Measurements from ENCODE around the gene DIPK1A. TPM values are rescaled to one million over a fixed set of nuclear protein-coding genes. Genes with fewer than 3 reads are reported as not detected.

Gene DIPK1A
- total and polyA plus RNA-seq, 4 experiments from 2014 or later = 14.5 to 29.1 (median 19.9) TPM

GRCh38 chr1:92993581-92993980, 32.3 kb upstream of the DIPK1A start:
- Mint-ChIP-seq H3K27ac (peak overlapping the region in 6 of 7 donors; percentile 35 to 87 (median 65)), H3K4me3 (no peak overlapping the region), H3K4me1 (peaks cover 38 to 53% (median 45%) of the 10 kb centered on the region in 4 donors), H3K9me3 (no peaks in the 10 kb centered on the region), H3K27me3 (no peaks in the 10 kb centered on the region), H3K36me3 (no peaks in the 10 kb centered on the region)
- Histone ChIP-seq H3K27me3 (ENCODE audit: insufficient read depth, low read length) (no peaks in the 10 kb centered on the region), H3K9me3 (ENCODE audit: control insufficient read depth in 1 of 2, low read length in 2 of 2) (no peaks in the 10 kb centered on the region), H3K27ac (ENCODE audit: low read depth, low read length) (no peak overlapping the region), H3K4me3 (ENCODE audit: low read length in 2 of 2) (no peak overlapping the region), H3K4me1 (ENCODE audit: insufficient read depth, low read length) (peaks cover 53% of the 10 kb centered on the region), H3K36me3 (ENCODE audit: insufficient read depth, low read length) (no peaks in the 10 kb centered on the region)
- intact Hi-C loops (cut with micrococcal nuclease) = no loop called here
- CTCF ChIA-PET (ENCODE audit: partially characterized antibody) = interaction anchor here (0.6 to 3.8 kb wide), 34 partner anchors 11 to 163 kb away, joined by 3 to 433 read pairs (median 8); partner anchors contain the start of gene DIPK1A
- POLR2A ChIA-PET (ENCODE audit: partially characterized antibody) = interaction anchor here (1.0 to 3.7 kb wide), 14 partner anchors 11 to 161 kb away, joined by 3 to 138 read pairs (median 6); partner anchors contain the start of genes DIPK1A, MTF2 and RPL5
- no peak for DNase-seq

DNA sequence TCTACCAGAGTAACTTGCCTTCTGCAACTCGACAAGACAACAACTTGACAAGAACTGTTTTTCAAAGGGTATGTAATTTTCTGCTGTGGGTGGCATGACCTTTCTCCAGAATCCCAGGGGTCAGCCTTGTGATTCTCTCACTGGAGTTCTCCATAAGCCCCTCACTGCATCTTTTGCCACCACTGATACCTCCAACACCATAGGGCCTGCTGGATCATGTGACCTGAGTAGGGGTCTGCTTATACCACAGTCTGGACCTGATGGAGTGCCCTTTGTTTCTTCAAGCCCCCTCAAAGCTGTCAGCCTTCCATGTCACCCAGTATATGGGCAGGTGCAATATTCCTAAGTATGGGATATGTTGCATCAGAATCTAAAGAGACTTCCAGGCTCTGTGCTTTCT, 31.6 kb upstream of the DIPK1A start:
- no peaks in the 10 kb centered on the region for H3K9me3 ChIP-seq (ENCODE audit: control insufficient read depth in 1 of 2, low read length in 2 of 2)
- Mint-ChIP-seq H3K27me3 (no peaks in the 10 kb centered on the region), H3K9me3 (no peaks in the 10 kb centered on the region), H3K4me3 (peak overlapping the region in 1 of 8 donors; percentile 32), H3K36me3 (no peaks in the 10 kb centered on the region), H3K4me1 (peaks cover 39 to 53% (median 45%) of the 10 kb centered on the region in 4 donors), H3K27ac (peak overlapping the region in 5 of 7 donors; percentile 32 to 73 (median 63))
- H3K4me3 ChIP-seq (ENCODE audit: low read length in 2 of 2) = no peak overlapping the region
- no peak overlapping the region for H3K27ac ChIP-seq (ENCODE audit: low read depth, low read length)
- DNase-seq = no peak
- no peaks in the 10 kb centered on the region for H3K36me3 ChIP-seq (ENCODE audit: insufficient read depth, low read length)
- CTCF ChIA-PET (ENCODE audit: partially characterized antibody) = interaction anchor here (0.9 to 3.8 kb wide), 18 partner anchors 17 to 162 kb away, joined by 3 to 433 read pairs (median 10); partner anchors contain the start of gene DIPK1A
- H3K4me1 ChIP-seq (ENCODE audit: insufficient read depth, low read length) = peaks cover 57% of the 10 kb centered on the region
- POLR2A ChIA-PET (ENCODE audit: partially characterized antibody) = interaction anchor here (1.0 to 3.7 kb wide), 7 partner anchors 10 to 155 kb away, joined by 3 to 138 read pairs (median 26); partner anchors contain the start of gene DIPK1A
- no peaks in the 10 kb centered on the region for H3K27me3 ChIP-seq (ENCODE audit: insufficient read depth, low read length)
- intact Hi-C loops (cut with micrococcal nuclease) = no loop called here

DNA sequence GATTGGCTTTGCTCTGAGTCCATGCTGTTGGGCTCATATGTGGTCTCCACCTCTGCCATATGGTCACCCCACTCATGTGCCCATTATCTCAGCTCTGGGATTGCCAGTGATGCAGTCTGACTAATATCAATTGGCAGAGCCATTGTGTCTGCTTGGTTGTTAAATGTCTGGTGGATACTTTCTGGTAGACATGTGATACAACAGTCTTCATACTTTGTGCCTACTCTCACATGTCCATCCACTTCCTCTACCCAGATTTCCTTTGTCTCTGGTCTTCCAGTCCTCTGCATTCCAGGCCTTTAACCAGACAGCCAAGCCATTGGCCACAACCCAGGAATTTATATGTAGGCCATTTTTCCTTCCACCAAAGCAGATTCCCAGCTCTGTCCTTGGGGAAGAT, 30.8 kb upstream of the DIPK1A start:
- no peaks in the 10 kb centered on the region for H3K27me3 Mint-ChIP-seq
- peak overlapping the region in 7 of 8 donors; percentile 5 to 69 (median 30) for H3K4me3 Mint-ChIP-seq
- H3K4me1 Mint-ChIP-seq = peaks cover 39 to 53% (median 45%) of the 10 kb centered on the region in 4 donors
- Histone ChIP-seq H3K4me1 (ENCODE audit: insufficient read depth, low read length) (peaks cover 57% of the 10 kb centered on the region), H3K36me3 (ENCODE audit: insufficient read depth, low read length) (no peaks in the 10 kb centered on the region), H3K9me3 (ENCODE audit: control insufficient read depth in 1 of 2, low read length in 2 of 2) (no peaks in the 10 kb centered on the region), H3K27me3 (ENCODE audit: insufficient read depth, low read length) (no peaks in the 10 kb centered on the region), H3K4me3 (ENCODE audit: low read length in 2 of 2) (no peak overlapping the region), H3K27ac (ENCODE audit: low read depth, low read length) (no peak overlapping the region)
- no peaks in the 10 kb centered on the region for H3K36me3 Mint-ChIP-seq
- ChIA-PET CTCF (ENCODE audit: partially characterized antibody) (interaction anchor here (0.9 to 3.8 kb wide), 9 partner anchors 17 to 134 kb away, joined by 3 to 433 read pairs (median 29); partner anchors contain the start of gene DIPK1A), POLR2A (ENCODE audit: partially characterized antibody) (interaction anchor here (0.7 to 3.7 kb wide), 5 partner anchors 12 to 133 kb away, joined by 3 to 138 read pairs (median 37); partner anchors contain the start of gene DIPK1A)
- DNase-seq = no peak
- peak overlapping the region; percentile 32 to 89 (median 64) for H3K27ac Mint-ChIP-seq
- intact Hi-C loops (cut with micrococcal nuclease) = no loop called here
- H3K9me3 Mint-ChIP-seq = no peaks in the 10 kb centered on the region

DNA sequence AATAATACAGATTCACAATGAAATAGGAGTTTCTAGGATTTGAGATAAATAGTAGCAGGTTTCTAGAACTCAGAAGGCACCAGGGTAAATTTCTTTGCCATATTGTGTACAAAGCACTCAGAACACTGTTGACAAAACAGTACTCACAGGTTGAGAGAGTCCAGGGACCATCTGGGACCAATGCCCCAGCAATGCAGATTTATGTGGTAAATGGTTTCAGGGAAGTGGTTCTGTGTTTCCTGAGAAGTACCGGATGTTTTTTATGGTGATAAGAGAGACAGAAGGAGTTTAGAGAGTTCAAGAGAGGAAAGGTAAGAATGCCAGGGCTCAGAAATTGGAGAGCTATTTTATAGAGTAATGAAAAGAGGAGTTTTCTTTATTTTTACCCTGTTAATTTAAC, 29.6 kb upstream of the DIPK1A start:
- Mint-ChIP-seq H3K4me1 (peaks cover 39 to 53% (median 45%) of the 10 kb centered on the region in 4 donors), H3K4me3 (peak overlapping the region; percentile 33 to 81 (median 74)), H3K27ac (peak overlapping the region; percentile 44 to 97 (median 86)), H3K9me3 (no peaks in the 10 kb centered on the region), H3K36me3 (no peaks in the 10 kb centered on the region), H3K27me3 (no peaks in the 10 kb centered on the region)
- Histone ChIP-seq H3K4me3 (ENCODE audit: low read length in 2 of 2) (peak overlapping the region in 1 of 2 donors; percentile 2), H3K27me3 (ENCODE audit: insufficient read depth, low read length) (no peaks in the 10 kb centered on the region), H3K9me3 (ENCODE audit: control insufficient read depth in 1 of 2, low read length in 2 of 2) (no peaks in the 10 kb centered on the region), H3K36me3 (ENCODE audit: insufficient read depth, low read length) (no peaks in the 10 kb centered on the region), H3K4me1 (ENCODE audit: insufficient read depth, low read length) (peaks cover 57% of the 10 kb centered on the region), H3K27ac (ENCODE audit: low read depth, low read length) (peak overlapping the region; percentile 16)
- ChIA-PET POLR2A (ENCODE audit: partially characterized antibody) (interaction anchor here (0.6 to 2.5 kb wide), 7 partner anchors 10 to 524 kb away, joined by 3 to 56 read pairs (median 5); partner anchors contain the start of gene DIPK1A), CTCF (ENCODE audit: partially characterized antibody) (interaction anchor here (1.1 to 6.3 kb wide), 8 partner anchors 10 to 132 kb away, joined by 3 to 81 read pairs (median 14); partner anchors contain the start of gene DIPK1A)
- intact Hi-C loops (cut with micrococcal nuclease) = no loop called here
- peak; percentile 49 to 68 (median 61) for DNase-seq

GRCh38 chr1:92989936-92990583, 28.8 kb upstream of the DIPK1A start:
- H3K4me3 Mint-ChIP-seq = peak overlapping the region in 6 of 8 donors; percentile 62 to 81 (median 75)
- Histone ChIP-seq H3K9me3 (ENCODE audit: control insufficient read depth in 1 of 2, low read length in 2 of 2) (no peaks in the 10 kb centered on the region), H3K27me3 (ENCODE audit: insufficient read depth, low read length) (no peaks in the 10 kb centered on the region), H3K27ac (ENCODE audit: low read depth, low read length) (peak overlapping the region; percentile 22), H3K4me1 (ENCODE audit: insufficient read depth, low read length) (peaks cover 57% of the 10 kb centered on the region), H3K36me3 (ENCODE audit: insufficient read depth, low read length) (no peaks in the 10 kb centered on the region), H3K4me3 (ENCODE audit: low read length in 2 of 2) (no peak overlapping the region)
- peak overlapping the region; percentile 69 to 97 (median 86) for H3K27ac Mint-ChIP-seq
- no peak for DNase-seq
- ChIA-PET CTCF (ENCODE audit: partially characterized antibody) (interaction anchor here (0.9 to 6.3 kb wide), 9 partner anchors 10 to 139 kb away, joined by 3 to 81 read pairs (median 10); partner anchors contain the start of gene DIPK1A), POLR2A (ENCODE audit: partially characterized antibody) (interaction anchor here (0.6 to 2.5 kb wide), 8 partner anchors 9 to 523 kb away, joined by 3 to 56 read pairs (median 4); partner anchors contain the start of gene DIPK1A)
- intact Hi-C loops (cut with micrococcal nuclease) = loop anchor here (10.0 kb wide), 1 partner anchor 1185 kb away; no protein-coding TSS in a partner anchor
- H3K36me3 Mint-ChIP-seq = no peaks in the 10 kb centered on the region
- H3K27me3 Mint-ChIP-seq = no peaks in the 10 kb centered on the region
- no peaks in the 10 kb centered on the region for H3K9me3 Mint-ChIP-seq
- peaks cover 39 to 53% (median 47%) of the 10 kb centered on the region in 4 donors for H3K4me1 Mint-ChIP-seq

- no peak overlapping the region for H3K4me3 ChIP-seq (ENCODE audit: low read length in 2 of 2)
- intact Hi-C loops (cut with micrococcal nuclease) = loop anchor here (10.0 kb wide), 1 partner anchor 1184 kb away; no protein-coding TSS in a partner anchor
- H3K27ac ChIP-seq (ENCODE audit: low read depth, low read length) = peak overlapping the region; percentile 22
- Mint-ChIP-seq H3K36me3 (peaks cover 0 to 3% of the 10 kb centered on the region in 2 donors), H3K4me1 (peaks cover 39 to 58% (median 47%) of the 10 kb centered on the region in 4 donors), H3K27me3 (no peaks in the 10 kb centered on the region), H3K9me3 (no peaks in the 10 kb centered on the region), H3K27ac (peak overlapping the region; percentile 69 to 97 (median 86)), H3K4me3 (peak overlapping the region in 5 of 8 donors; percentile 7 to 81 (median 57))
- ChIA-PET POLR2A (ENCODE audit: partially characterized antibody) (interaction anchor here (1.4 to 4.0 kb wide), 5 partner anchors 8 to 28 kb away, joined by 3 to 56 read pairs (median 20); partner anchors contain the start of gene DIPK1A), CTCF (ENCODE audit: partially characterized antibody) (interaction anchor here (0.6 to 6.3 kb wide), 7 partner anchors 9 to 130 kb away, joined by 3 to 81 read pairs (median 17); partner anchors contain the start of gene DIPK1A)
- no peaks in the 10 kb centered on the region for H3K27me3 ChIP-seq (ENCODE audit: insufficient read depth, low read length)
- no peaks in the 10 kb centered on the region for H3K9me3 ChIP-seq (ENCODE audit: control insufficient read depth in 1 of 2, low read length in 2 of 2)
- H3K36me3 ChIP-seq (ENCODE audit: insufficient read depth, low read length) = no peaks in the 10 kb centered on the region
- peaks cover 57% of the 10 kb centered on the region for H3K4me1 ChIP-seq (ENCODE audit: insufficient read depth, low read length)
- no peak for DNase-seq
Measured at GRCh38 chr1:92989253-92989652, 28.0 kb upstream of the DIPK1A start.
